GM12875 (cell line): Measurements from ENCODE around the gene NR3C1.

ENCODE experiments used
- H3K4me3 ChIP-seq: one replicate; pipeline ENCODE4 v1.5.1; 2011; ENCODE audit warnings: low read depth, low read length, control low read depth
- TF ChIP-seq, protein P1 (sequence below): IDR thresholded peaks from 2 replicates; pipeline ENCODE4 v1.5.1; 2011; ENCODE audit warnings: low read depth, mild to moderate bottlenecking, control low read depth, inconsistent platforms, low read length, moderate library complexity, borderline replicate concordance; ENCODE audit not compliant: insufficient read depth

Gene NR3C1

DNA sequence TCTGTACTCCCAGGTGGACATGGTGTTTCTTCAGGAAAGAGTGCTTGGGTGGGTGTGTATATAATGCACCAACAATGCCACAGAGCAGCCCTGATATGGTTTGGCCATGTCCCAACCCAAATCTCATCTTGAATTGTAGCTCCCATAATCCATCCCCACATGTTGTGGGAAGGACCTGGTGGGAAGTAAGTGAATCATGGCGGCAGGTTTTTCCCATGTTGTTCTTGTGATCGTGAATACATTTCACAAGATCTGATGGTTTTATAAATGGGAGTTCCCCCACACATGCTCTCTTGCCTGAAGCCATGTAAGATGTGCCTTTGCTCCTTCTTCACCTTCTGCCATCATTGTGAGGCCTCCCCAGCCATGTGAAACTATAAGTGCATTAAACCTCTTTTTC lies 158.5 kb downstream of the NR3C1 start:
- TF ChIP-seq, protein P1, sequence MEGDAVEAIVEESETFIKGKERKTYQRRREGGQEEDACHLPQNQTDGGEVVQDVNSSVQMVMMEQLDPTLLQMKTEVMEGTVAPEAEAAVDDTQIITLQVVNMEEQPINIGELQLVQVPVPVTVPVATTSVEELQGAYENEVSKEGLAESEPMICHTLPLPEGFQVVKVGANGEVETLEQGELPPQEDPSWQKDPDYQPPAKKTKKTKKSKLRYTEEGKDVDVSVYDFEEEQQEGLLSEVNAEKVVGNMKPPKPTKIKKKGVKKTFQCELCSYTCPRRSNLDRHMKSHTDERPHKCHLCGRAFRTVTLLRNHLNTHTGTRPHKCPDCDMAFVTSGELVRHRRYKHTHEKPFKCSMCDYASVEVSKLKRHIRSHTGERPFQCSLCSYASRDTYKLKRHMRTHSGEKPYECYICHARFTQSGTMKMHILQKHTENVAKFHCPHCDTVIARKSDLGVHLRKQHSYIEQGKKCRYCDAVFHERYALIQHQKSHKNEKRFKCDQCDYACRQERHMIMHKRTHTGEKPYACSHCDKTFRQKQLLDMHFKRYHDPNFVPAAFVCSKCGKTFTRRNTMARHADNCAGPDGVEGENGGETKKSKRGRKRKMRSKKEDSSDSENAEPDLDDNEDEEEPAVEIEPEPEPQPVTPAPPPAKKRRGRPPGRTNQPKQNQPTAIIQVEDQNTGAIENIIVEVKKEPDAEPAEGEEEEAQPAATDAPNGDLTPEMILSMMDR: no peak
- H3K4me3 ChIP-seq: no peak overlapping the region

DNA sequence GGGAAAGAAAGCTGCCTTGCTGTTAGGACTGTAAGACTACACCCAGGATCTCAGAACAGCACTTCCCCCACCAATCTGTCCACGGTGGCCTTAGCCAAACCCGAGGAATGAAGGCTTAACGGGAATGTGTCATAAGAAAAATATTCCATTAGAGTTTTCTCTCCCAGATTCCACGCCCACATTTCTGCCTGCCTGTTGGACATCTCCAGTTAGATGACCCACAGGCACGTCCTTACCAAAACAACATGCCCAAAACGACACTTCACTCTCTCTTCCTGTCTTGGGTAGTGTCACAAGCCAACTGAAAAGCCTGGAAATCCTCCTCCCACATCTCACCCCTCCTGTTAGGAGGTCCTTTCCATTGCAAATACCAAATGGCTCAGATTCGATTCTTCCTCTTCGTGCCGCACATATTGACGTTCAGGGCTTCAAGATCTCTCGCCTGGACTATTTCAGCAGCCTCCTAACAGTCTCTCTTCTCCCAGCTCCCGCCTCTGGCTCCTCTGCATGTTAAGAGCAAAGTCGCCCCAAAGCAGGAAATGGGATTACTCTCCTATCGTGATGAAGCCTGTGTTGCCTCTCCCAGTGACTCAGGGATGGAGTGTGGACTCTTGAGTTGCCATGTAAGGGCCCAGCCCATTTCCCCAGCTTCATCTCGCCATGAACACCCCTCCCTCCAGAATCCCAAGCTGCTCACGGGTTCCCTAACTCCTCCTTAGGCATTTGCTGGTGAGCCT lies 159.3 kb downstream of the NR3C1 start:
- TF ChIP-seq, protein P1: no peak
- H3K4me3 ChIP-seq: no peak overlapping the region

DNA sequence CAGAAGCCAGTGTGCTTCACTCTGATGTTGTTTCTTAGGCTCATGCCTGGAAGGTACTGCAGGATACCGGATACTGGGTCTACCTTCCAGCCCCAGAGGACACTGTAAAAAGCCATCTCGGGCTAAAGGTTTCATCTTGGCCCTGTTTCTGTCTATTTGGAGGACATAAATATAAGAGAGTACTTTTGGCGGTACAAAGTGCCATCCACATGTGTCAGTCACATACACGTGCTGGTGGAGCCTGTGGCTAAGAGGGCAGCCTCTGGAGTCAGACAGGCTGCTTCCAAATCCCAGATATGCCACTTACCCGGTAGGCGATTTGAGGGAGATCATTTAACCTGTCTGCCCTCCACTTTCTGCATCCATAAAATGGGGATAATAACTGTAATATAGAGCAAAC lies 160.4 kb downstream of the NR3C1 start:
- no peak overlapping the region for H3K4me3 ChIP-seq

DNA sequence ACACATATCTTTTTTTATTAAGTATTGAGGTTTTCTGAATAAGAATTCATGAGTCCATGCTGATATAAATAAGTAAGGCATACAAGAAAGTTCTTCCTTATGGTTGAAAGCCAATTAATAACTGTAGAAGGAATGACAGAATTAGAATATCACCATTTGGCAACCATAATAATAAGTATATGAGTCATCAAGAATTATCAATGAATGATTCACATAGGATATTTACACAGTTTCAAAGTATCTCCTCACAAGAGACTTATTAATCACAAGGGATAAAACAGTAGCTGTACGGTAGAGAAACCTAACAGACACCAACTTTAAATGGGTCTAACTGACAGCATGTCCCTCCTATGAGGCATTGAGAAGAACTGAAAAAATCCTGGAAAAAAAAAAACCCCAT lies 161.6 kb downstream of the NR3C1 start:
- H3K4me3 ChIP-seq: no peak overlapping the region

More for the DNA sequence above, 160.4 kb downstream of the NR3C1 start:
- TF ChIP-seq, protein P1: no peak

DNA sequence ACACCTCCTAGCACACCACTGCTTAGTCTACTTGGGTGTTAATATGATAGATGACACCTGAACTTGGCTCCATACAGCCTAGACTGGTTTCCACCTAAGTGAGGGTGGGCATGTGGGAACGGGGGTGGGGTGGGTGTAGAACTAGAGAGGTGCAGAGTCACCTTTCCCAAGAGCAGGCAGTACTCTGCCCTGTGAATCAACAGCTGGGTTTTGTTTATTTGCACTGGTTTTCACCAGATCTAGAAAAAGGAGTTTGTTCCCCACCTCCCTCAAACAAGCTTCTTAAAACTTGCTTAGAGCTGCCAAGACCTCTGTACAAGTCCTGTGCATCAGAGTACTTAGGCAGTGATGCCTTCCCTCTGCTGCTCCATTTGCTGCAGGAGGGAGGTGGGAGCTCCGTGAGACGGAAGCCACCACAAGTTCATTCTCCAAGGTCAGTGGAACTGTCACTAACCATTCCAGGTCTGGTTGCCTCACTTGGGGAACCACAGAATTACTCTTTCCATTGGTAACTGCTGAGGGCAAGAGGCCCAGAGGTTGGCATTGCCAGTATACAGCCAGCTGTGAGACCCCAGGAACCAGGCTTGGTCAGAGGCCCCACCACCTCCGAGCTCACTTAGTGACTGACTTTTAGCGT lies 163.5 kb downstream of the NR3C1 start:
- H3K4me3 ChIP-seq: no peak overlapping the region
- TF ChIP-seq, protein P1: no peak

More for the DNA sequence above, 161.6 kb downstream of the NR3C1 start:
- TF ChIP-seq, protein P1: no peak

DNA sequence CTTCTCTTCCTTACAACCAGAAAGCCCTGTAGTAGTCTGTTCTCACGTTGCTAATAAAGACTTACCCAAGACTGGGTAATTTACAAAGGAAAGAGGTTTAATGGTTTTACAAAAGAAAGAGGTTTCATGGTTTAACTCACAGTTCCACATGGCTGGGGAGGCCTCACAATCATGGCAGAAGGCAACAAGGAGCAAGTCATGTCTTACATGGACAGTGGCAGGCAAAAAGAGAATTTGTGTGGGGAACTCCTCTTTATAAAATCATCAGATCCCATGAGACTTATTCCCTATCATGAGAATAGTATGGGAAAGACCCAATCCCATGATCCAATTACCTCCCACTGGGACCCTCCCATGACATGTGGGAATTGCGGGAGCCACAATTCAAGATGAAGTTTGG lies 164.9 kb downstream of the NR3C1 start:
- H3K4me3 ChIP-seq: no peak overlapping the region
- TF ChIP-seq, protein P1: no peak

DNA sequence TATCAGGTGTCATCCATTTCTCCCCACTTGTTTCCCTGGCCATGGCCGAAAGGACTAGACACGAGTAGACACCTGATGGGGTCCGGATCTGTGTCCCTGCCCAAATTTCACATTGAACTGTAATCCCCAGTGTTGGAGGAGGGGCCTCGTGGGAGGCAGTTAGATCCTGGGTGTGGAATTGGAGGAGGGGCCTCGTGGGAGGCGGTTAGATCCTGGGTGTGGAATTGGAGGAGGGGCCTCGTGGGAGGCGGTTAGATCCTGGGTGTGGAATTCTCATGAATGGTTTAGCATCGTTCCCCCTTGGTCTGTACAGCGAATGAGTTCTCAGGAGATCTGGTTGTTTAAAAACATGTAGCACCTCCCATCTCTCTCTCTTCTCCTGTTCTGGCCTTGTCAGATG lies 165.8 kb downstream of the NR3C1 start:
- TF ChIP-seq, protein P1: no peak
- H3K4me3 ChIP-seq: no peak overlapping the region
